SK-N-SH (cell line): ENCODE results near the gene TMEM14C.

Experiments used
- CTCF ChIP-seq: fragments of 200-600 bp; sonication (generic); IDR thresholded peaks from 2 replicates; pipeline ENCODE4 v1.6.1; 2017; ENCODE audit warnings: antibody characterized with exemption, mild to moderate bottlenecking, moderate library complexity
- FOXM1 ChIP-seq: IDR thresholded peaks from 2 replicates; pipeline ENCODE4 v1.4.0; 2012; ENCODE audit warnings: low read depth, mild to moderate bottlenecking
- MEF2A ChIP-seq: IDR thresholded peaks from 2 replicates; pipeline ENCODE4 v1.4.0; 2012; ENCODE audit warnings: low read depth, borderline replicate concordance
- MXI1 ChIP-seq: IDR thresholded peaks from 2 replicates; pipeline ENCODE4 v1.6.1; 2012; ENCODE audit warnings: mild to moderate bottlenecking, low read depth, low read length, improper control_type of control experiment
- NFIC ChIP-seq: IDR thresholded peaks from 2 replicates; pipeline ENCODE4 v1.4.0; 2012; ENCODE audit warnings: borderline replicate concordance
- POLR2AphosphoS5 ChIP-seq: IDR thresholded peaks from 2 replicates; pipeline ENCODE4 v1.6.1; 2012; ENCODE audit warnings: low read depth, low read length
- RAD21 ChIP-seq: IDR thresholded peaks from 2 replicates; pipeline ENCODE4 v1.6.1; 2012; ENCODE audit warnings: mild to moderate bottlenecking, low read length
- RCOR1 ChIP-seq: fragments of 150-350 bp; IDR thresholded peaks from 2 replicates; pipeline ENCODE4 v1.6.1; 2017; ENCODE audit warnings: antibody characterized with exemption, low read length
- RFX5 ChIP-seq: IDR thresholded peaks from 2 replicates; pipeline ENCODE4 v1.6.1; 2012; ENCODE audit warnings: mild to moderate bottlenecking, improper control_type of control experiment, low read length
- RXRA ChIP-seq: IDR thresholded peaks from 2 replicates; pipeline ENCODE4 v1.4.0; 2012; ENCODE audit warnings: low read depth, mild to moderate bottlenecking, borderline replicate concordance
- SIN3A ChIP-seq: IDR thresholded peaks from 2 replicates; pipeline ENCODE4 v1.6.1; 2012; ENCODE audit warnings: low read depth, mild to moderate bottlenecking, low read length, moderate library complexity, borderline replicate concordance
- TAF1 ChIP-seq: IDR thresholded peaks from 2 replicates; pipeline ENCODE4 v1.6.1; 2012; ENCODE audit warnings: low read depth, mild to moderate bottlenecking, low read length, moderate library complexity, borderline replicate concordance
- YY1 ChIP-seq: IDR thresholded peaks from 2 replicates; pipeline ENCODE4 v1.4.0; 2012; ENCODE audit warnings: low read depth, mild to moderate bottlenecking
- TF ChIP-seq, protein P1 (sequence below): IDR thresholded peaks from 2 replicates; pipeline ENCODE4 v1.4.0; 2012; ENCODE audit warnings: low read depth

- TF ChIP-seq FOXM1 (no peak), SIN3A (no peak), POLR2AphosphoS5 (no peak), RAD21 (no peak), RFX5 (no peak), RXRA (no peak), CTCF (no peak), RCOR1 (no peak), MEF2A (no peak), YY1 (no peak), TAF1 (no peak), MXI1 (no peak), NFIC (no peak)
- TF ChIP-seq, protein P1, sequence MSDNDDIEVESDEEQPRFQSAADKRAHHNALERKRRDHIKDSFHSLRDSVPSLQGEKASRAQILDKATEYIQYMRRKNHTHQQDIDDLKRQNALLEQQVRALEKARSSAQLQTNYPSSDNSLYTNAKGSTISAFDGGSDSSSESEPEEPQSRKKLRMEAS = no peak
These were observed 40.1 kb downstream of the TMEM14C start for GRCh38 chr6:10763006-10763405.
